ENCODE measurements around the gene AKR1B1.

The AKR1B1 gene

DNA sequence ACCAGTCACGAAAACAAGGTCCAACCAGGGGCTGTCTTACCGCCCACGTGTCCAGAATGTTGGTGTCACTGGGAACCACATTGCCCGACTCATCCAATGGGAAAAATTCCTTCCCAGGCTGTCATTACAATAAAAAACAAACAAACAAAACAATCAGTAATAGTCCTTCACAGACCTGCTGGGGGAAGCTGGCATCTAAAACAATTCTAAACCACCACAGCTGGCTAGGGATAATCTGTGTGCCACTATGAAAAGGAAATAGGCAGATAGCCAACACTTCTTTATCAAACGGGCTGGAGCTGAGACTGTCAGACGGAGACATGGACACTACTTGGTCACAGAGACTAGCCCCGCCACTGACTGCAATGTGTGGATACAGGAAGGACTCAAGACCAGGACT lies 9.2 kb downstream of the AKR1B1 start:
- H3K9ac ChIP-seq (ENCODE audit: low read length) = no peak overlapping the region
- H2AFZ ChIP-seq (ENCODE audit: low read depth, low read length) = no peak overlapping the region
- H3K14ac ChIP-seq (ENCODE audit: low read length in 2 of 2) = no peak overlapping the region
- H2BK120ac ChIP-seq (ENCODE audit: low read depth, low read length) = no peak overlapping the region
- H3K4ac ChIP-seq (ENCODE audit: low read depth in 1 of 2, low read length in 2 of 2) = no peak overlapping the region
- peak overlapping the region; percentile 4 for H3K27ac ChIP-seq (ENCODE audit: low read length, poor library complexity, severe bottlenecking)
- H2BK5ac ChIP-seq (ENCODE audit: low read depth, low read length, poor library complexity, severe bottlenecking) = no peak overlapping the region
- H3K4me2 ChIP-seq (ENCODE audit: low read length, poor library complexity, severe bottlenecking) = no peak overlapping the region
- no peak overlapping the region for H3K18ac ChIP-seq (ENCODE audit: low read depth in 1 of 2, low read length in 2 of 2)
- no peak overlapping the region for H3K4me3 ChIP-seq (ENCODE audit: insufficient read depth in 1 of 2, low read depth in 1 of 2, low read length in 2 of 2)
- H2BK15ac ChIP-seq (ENCODE audit: low read depth, poor library complexity, severe bottlenecking) = no peak overlapping the region
- H3K36me3 ChIP-seq (ENCODE audit: control insufficient read depth in 1 of 2, insufficient read depth in 2 of 2, low read depth in 1 of 2, low read length in 2 of 2) = peaks cover 59 to 91% of the 10 kb centered on the region in 2 experiments
- DNase-seq = peak; percentile 6
- no peak overlapping the region for H2BK12ac ChIP-seq (ENCODE audit: low read length in 2 of 2)
- peaks cover 26% of the 10 kb centered on the region for H3K79me1 ChIP-seq (replicated peaks; ENCODE audit: low read length, poor library complexity, severe bottlenecking)
- peaks cover 43% of the 10 kb centered on the region for H3K4me1 ChIP-seq (ENCODE audit: control insufficient read depth, insufficient read depth, low read depth, low read length)
- WGBS = 81% methylated on average over 7 of the region's 7 CpGs
- no peak overlapping the region for H4K91ac ChIP-seq (ENCODE audit: low read length)
- H4K8ac ChIP-seq (ENCODE audit: low read length) = no peak overlapping the region
- no peaks in the 10 kb centered on the region for H3K9me3 ChIP-seq (ENCODE audit: control insufficient read depth, low read length)
- no peaks in the 10 kb centered on the region for H3K27me3 ChIP-seq (ENCODE audit: control insufficient read depth in 1 of 2, insufficient read depth in 1 of 2, low read length in 2 of 2)
- peak overlapping the region; percentile 53 for H2AK5ac ChIP-seq (ENCODE audit: low read length, severe bottlenecking)
- H3K23ac ChIP-seq (ENCODE audit: low read length in 2 of 2) = no peak overlapping the region

DNA sequence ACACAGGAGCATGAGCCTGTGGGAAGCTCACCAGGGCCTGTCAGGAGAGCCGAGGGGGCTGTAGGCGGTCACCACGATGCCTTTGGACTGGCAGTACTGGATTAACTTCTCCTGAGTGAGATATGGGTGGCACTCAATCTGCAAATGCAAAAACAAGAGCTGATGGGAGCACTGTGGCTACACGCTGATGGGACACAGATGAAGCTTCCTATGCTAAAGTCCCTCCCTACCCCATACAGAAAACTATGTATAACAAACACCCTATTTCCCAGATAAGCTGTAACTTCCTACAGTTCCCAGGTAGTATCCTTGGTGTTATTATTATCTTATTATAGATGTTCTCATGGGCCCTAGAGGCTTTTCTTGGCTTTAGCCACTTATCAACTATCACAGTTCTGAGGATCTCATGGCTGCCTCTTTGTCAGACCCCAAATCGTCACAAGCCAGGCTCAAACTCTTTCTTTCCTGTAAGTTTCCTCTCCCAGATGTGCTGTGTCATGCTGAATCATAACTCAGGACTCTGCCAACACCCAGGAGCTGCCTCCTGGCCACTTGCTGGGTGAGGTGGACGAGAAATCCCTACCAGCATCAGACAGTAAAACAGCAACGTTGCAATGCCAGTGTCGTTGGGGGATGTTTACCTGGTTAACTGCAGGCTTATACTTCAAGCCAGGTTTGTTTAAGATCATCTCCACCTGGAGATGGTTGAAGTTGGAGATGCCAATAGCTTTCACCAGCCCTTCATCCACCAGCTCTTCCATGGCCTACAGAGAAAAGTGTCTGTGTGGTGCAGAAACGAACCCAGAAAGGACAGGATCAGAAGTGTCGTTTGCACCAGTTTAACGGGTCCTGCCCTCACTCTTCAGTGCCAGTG lies 10.3 kb downstream of the AKR1B1 start:
- H3K18ac ChIP-seq (ENCODE audit: low read depth in 1 of 2, low read length in 2 of 2) = peak overlapping the region in 1 of 2 experiments; percentile 70
- H3K14ac ChIP-seq (ENCODE audit: low read length in 2 of 2) = no peak overlapping the region
- H2BK15ac ChIP-seq (ENCODE audit: low read depth, poor library complexity, severe bottlenecking) = no peak overlapping the region
- peaks cover 69 to 96% of the 10 kb centered on the region in 2 experiments for H3K36me3 ChIP-seq (ENCODE audit: control insufficient read depth in 1 of 2, insufficient read depth in 2 of 2, low read depth in 1 of 2, low read length in 2 of 2)
- H2AK5ac ChIP-seq (ENCODE audit: low read length, severe bottlenecking) = peak overlapping the region; percentile 72
- peak overlapping the region; percentile 77 for H3K9ac ChIP-seq (ENCODE audit: low read length)
- H4K91ac ChIP-seq (ENCODE audit: low read length) = peak overlapping the region; percentile 45
- 71% methylated on average over 11 of the region's 11 CpGs for WGBS
- H3K23ac ChIP-seq (ENCODE audit: low read length in 2 of 2) = no peak overlapping the region
- no peak overlapping the region for H3K4me2 ChIP-seq (ENCODE audit: low read length, poor library complexity, severe bottlenecking)
- peak; percentile 75 for DNase-seq
- H2BK5ac ChIP-seq (ENCODE audit: low read depth, low read length, poor library complexity, severe bottlenecking) = no peak overlapping the region
- peaks cover 43% of the 10 kb centered on the region for H3K4me1 ChIP-seq (ENCODE audit: control insufficient read depth, insufficient read depth, low read depth, low read length)
- no peaks in the 10 kb centered on the region for H3K27me3 ChIP-seq (ENCODE audit: control insufficient read depth in 1 of 2, insufficient read depth in 1 of 2, low read length in 2 of 2)
- H3K79me1 ChIP-seq (replicated peaks; ENCODE audit: low read length, poor library complexity, severe bottlenecking) = peaks cover 26% of the 10 kb centered on the region
- H2BK120ac ChIP-seq (ENCODE audit: low read depth, low read length) = no peak overlapping the region
- peak overlapping the region; percentile 31 for H4K8ac ChIP-seq (ENCODE audit: low read length)
- peak overlapping the region in 1 of 2 experiments; percentile 36 for H3K4me3 ChIP-seq (ENCODE audit: insufficient read depth in 1 of 2, low read depth in 1 of 2, low read length in 2 of 2)
- peak overlapping the region; percentile 18 for H3K27ac ChIP-seq (ENCODE audit: low read length, poor library complexity, severe bottlenecking)
- H2AFZ ChIP-seq (ENCODE audit: low read depth, low read length) = no peak overlapping the region
- H3K4ac ChIP-seq (ENCODE audit: low read depth in 1 of 2, low read length in 2 of 2) = no peak overlapping the region
- no peak overlapping the region for H2BK12ac ChIP-seq (ENCODE audit: low read length in 2 of 2)
- no peaks in the 10 kb centered on the region for H3K9me3 ChIP-seq (ENCODE audit: control insufficient read depth, low read length)

DNA sequence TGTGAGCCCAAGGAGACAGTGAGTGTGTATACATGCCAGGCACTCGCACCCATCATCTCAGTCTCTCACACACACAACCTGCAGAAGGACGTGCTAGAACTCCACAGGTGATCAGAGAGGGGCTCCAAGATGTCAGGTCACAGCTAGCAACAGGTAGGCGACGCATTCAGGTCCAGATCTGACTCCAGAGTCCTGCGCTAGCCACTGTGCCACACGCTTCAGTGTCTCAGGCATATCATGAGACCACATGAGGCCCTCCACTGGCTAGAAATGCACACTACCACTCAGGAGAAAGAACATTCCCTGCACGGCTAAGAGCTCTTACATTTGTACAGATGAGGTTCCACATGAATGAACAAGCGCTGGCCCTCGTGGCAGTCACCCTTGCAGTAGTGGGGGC lies 11.5 kb downstream of the AKR1B1 start:
- WGBS = 99% methylated on average over 9 of the region's 9 CpGs
- Histone ChIP-seq H2BK120ac (ENCODE audit: low read depth, low read length) (no peak overlapping the region), H3K4me3 (ENCODE audit: insufficient read depth in 1 of 2, low read depth in 1 of 2, low read length in 2 of 2) (no peak overlapping the region), H2BK15ac (ENCODE audit: low read depth, poor library complexity, severe bottlenecking) (no peak overlapping the region), H3K23ac (ENCODE audit: low read length in 2 of 2) (no peak overlapping the region), H3K79me1 (replicated peaks; ENCODE audit: low read length, poor library complexity, severe bottlenecking) (peaks cover 26% of the 10 kb centered on the region), H3K36me3 (ENCODE audit: control insufficient read depth in 1 of 2, insufficient read depth in 2 of 2, low read depth in 1 of 2, low read length in 2 of 2) (peaks cover 81 to 97% of the 10 kb centered on the region in 2 experiments), H2AFZ (ENCODE audit: low read depth, low read length) (no peak overlapping the region), H3K18ac (ENCODE audit: low read depth in 1 of 2, low read length in 2 of 2) (no peak overlapping the region), H3K14ac (ENCODE audit: low read length in 2 of 2) (no peak overlapping the region), H2BK12ac (ENCODE audit: low read length in 2 of 2) (no peak overlapping the region), H3K4me1 (ENCODE audit: control insufficient read depth, insufficient read depth, low read depth, low read length) (peaks cover 37% of the 10 kb centered on the region), H3K9ac (ENCODE audit: low read length) (no peak overlapping the region), H4K91ac (ENCODE audit: low read length) (no peak overlapping the region), H3K4ac (ENCODE audit: low read depth in 1 of 2, low read length in 2 of 2) (no peak overlapping the region), H3K27me3 (ENCODE audit: control insufficient read depth in 1 of 2, insufficient read depth in 1 of 2, low read length in 2 of 2) (no peaks in the 10 kb centered on the region), H3K9me3 (ENCODE audit: control insufficient read depth, low read length) (no peaks in the 10 kb centered on the region), H3K4me2 (ENCODE audit: low read length, poor library complexity, severe bottlenecking) (no peak overlapping the region), H2AK5ac (ENCODE audit: low read length, severe bottlenecking) (no peak overlapping the region), H2BK5ac (ENCODE audit: low read depth, low read length, poor library complexity, severe bottlenecking) (no peak overlapping the region), H3K27ac (ENCODE audit: low read length, poor library complexity, severe bottlenecking) (no peak overlapping the region), H4K8ac (ENCODE audit: low read length) (no peak overlapping the region)
- no peak for DNase-seq

DNA sequence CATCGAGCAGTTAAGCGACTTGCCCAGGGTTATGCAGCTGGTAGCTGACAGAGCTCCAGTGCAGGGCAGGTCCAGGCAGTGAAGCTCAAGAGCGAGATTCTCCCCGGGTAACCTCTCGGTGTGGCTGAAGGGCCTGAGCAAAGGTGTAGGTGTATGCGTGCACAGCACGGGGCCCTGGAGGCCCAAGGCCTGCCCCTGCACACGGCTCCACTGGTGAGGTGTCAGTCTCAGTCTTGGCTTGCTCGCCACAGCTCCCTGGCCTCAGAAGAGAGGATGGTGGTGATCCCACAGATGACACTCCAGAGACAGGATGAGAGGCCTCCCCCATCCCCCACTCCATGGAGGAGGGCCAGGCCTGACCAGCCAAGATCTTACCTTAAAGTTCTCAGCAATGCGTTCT lies 12.0 kb downstream of the AKR1B1 start:
- Histone ChIP-seq H3K27me3 (ENCODE audit: control insufficient read depth in 1 of 2, insufficient read depth in 1 of 2, low read length in 2 of 2) (no peaks in the 10 kb centered on the region), H2BK5ac (ENCODE audit: low read depth, low read length, poor library complexity, severe bottlenecking) (no peak overlapping the region), H2AK5ac (ENCODE audit: low read length, severe bottlenecking) (no peak overlapping the region), H3K4ac (ENCODE audit: low read depth in 1 of 2, low read length in 2 of 2) (no peak overlapping the region), H3K4me1 (ENCODE audit: control insufficient read depth, insufficient read depth, low read depth, low read length) (peaks cover 32% of the 10 kb centered on the region), H3K14ac (ENCODE audit: low read length in 2 of 2) (no peak overlapping the region), H3K18ac (ENCODE audit: low read depth in 1 of 2, low read length in 2 of 2) (no peak overlapping the region), H2BK15ac (ENCODE audit: low read depth, poor library complexity, severe bottlenecking) (no peak overlapping the region), H3K9me3 (ENCODE audit: control insufficient read depth, low read length) (no peaks in the 10 kb centered on the region), H3K4me2 (ENCODE audit: low read length, poor library complexity, severe bottlenecking) (no peak overlapping the region), H3K36me3 (ENCODE audit: control insufficient read depth in 1 of 2, insufficient read depth in 2 of 2, low read depth in 1 of 2, low read length in 2 of 2) (peaks cover 84 to 97% of the 10 kb centered on the region in 2 experiments), H3K79me1 (replicated peaks; ENCODE audit: low read length, poor library complexity, severe bottlenecking) (peaks cover 26% of the 10 kb centered on the region), H3K27ac (ENCODE audit: low read length, poor library complexity, severe bottlenecking) (no peak overlapping the region), H4K8ac (ENCODE audit: low read length) (no peak overlapping the region), H2AFZ (ENCODE audit: low read depth, low read length) (no peak overlapping the region), H3K4me3 (ENCODE audit: insufficient read depth in 1 of 2, low read depth in 1 of 2, low read length in 2 of 2) (no peak overlapping the region), H2BK120ac (ENCODE audit: low read depth, low read length) (no peak overlapping the region), H2BK12ac (ENCODE audit: low read length in 2 of 2) (no peak overlapping the region), H3K9ac (ENCODE audit: low read length) (no peak overlapping the region), H3K23ac (ENCODE audit: low read length in 2 of 2) (no peak overlapping the region), H4K91ac (ENCODE audit: low read length) (no peak overlapping the region)
- 98% methylated on average over 10 of the region's 10 CpGs for WGBS
- no peak for DNase-seq
